Cardiac muscle cell (in vitro differentiated cells and primary cell): Measurements from ENCODE around the gene NUMB. TPM values are rescaled to one million over a fixed set of nuclear protein-coding genes. Genes with fewer than 3 reads are reported as not detected.

Experiments
- DNase-seq, 2 donors: peaks; one replicate each; pipeline versions ENCODE4 v3.0.0 to v3.0.0-alpha.2; 2010 to 2017; ENCODE audit warnings: low read depth in 1 of 2, low spot score in 1 of 2
- H3K27ac ChIP-seq: fragments of 200-600 bp; sonication (generic); 2 replicates; pipeline ENCODE4 v1.5.1; 2016
- H3K27me3 ChIP-seq: fragments of 200-600 bp; sonication (generic); 2 replicates; pipeline ENCODE4 v1.6.0; 2016; ENCODE audit warnings: control low read depth
- H3K36me3 ChIP-seq: fragments of 200-600 bp; sonication (generic); 2 replicates; pipeline ENCODE4 v1.5.1; 2016; ENCODE audit warnings: control low read depth
- H3K4me1 ChIP-seq: fragments of 200-600 bp; sonication (generic); 2 replicates; pipeline ENCODE4 v1.8.1; 2017; ENCODE audit warnings: low read depth, mild to moderate bottlenecking, mixed run types
- H3K4me3 ChIP-seq: fragments of 200-600 bp; sonication (generic); 2 replicates; pipeline ENCODE4 v1.5.1; 2016; ENCODE audit warnings: mild to moderate bottlenecking
- H3K9me3 ChIP-seq: fragments of 200-600 bp; sonication (generic); 2 replicates; pipeline ENCODE4 v1.5.1; 2017; ENCODE audit warnings: low read depth, mild to moderate bottlenecking, control low read depth
- polyA plus RNA-seq: library from polyadenylated mRNA; unstranded; fragments of >200 nt; fragmentation: Nextera tagmentation; extraction: Ambion mirVana; gene quantifications from 2 replicates; pipeline ENCODE4 v1.2.1, GENCODE V29; 2016
- total RNA-seq: library from RNA; depleted of rRNA; stranded (reverse); fragments of >200 nt; gene quantifications from 2 replicates; pipeline ENCODE4 v1.2.3, GENCODE V29; 2016
- TF ChIP-seq, protein P1 (sequence below): IDR thresholded peaks from 2 replicates; pipeline ENCODE4 v1.5.1; 2012; ENCODE audit warnings: low read depth, mild to moderate bottlenecking, low read length

NUMB gene
- total and polyA plus RNA-seq, 2 experiments from 2014 or later: 35.6 to 68.5 TPM

DNA sequence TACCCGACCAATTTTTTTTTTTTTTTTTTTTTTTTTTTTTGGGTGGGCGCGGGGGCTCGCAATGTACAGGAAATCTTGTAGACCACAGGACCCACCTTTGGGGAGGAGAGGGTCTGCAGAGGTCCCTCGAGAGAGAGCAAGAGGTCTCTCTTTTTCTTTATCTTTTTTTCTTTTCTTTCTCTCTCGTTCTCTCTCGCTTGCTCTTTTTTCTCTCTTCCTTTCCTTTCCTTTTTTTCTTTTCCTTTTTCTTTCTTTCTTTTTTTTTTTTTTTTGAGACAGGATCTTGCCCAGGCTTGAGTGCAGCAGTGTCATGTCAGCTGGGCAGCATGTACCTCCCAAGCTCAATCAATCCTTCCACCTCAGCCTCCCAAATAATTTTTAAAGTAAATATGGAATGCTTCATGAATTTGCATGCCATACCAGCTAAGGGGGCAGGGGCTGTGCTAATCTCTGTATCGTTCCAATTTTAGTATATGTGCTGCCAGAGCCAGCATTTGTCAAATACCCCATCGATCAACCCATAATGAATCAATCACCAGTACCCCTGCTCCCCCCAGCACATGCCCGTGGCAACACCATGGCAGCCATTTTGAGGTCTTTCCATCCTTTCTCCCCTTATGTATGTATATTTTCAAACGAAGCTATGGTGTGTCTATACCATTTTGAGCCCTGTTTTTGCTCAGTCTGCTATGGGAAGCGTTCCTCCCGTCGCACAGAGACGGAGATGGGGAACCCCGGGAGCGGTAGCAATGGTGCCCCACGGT, 211.8 kb downstream of the NUMB start:
- DNase-seq: no peak
- Histone ChIP-seq H3K4me3 (peak overlapping the region; percentile 26), H3K27ac (no peak overlapping the region), H3K9me3 (no peaks in the 10 kb centered on the region), H3K36me3 (no peaks in the 10 kb centered on the region), H3K4me1 (no peaks in the 10 kb centered on the region), H3K27me3 (peaks cover 47% of the 10 kb centered on the region)
- TF ChIP-seq, protein P1, sequence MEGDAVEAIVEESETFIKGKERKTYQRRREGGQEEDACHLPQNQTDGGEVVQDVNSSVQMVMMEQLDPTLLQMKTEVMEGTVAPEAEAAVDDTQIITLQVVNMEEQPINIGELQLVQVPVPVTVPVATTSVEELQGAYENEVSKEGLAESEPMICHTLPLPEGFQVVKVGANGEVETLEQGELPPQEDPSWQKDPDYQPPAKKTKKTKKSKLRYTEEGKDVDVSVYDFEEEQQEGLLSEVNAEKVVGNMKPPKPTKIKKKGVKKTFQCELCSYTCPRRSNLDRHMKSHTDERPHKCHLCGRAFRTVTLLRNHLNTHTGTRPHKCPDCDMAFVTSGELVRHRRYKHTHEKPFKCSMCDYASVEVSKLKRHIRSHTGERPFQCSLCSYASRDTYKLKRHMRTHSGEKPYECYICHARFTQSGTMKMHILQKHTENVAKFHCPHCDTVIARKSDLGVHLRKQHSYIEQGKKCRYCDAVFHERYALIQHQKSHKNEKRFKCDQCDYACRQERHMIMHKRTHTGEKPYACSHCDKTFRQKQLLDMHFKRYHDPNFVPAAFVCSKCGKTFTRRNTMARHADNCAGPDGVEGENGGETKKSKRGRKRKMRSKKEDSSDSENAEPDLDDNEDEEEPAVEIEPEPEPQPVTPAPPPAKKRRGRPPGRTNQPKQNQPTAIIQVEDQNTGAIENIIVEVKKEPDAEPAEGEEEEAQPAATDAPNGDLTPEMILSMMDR: no peak

DNA sequence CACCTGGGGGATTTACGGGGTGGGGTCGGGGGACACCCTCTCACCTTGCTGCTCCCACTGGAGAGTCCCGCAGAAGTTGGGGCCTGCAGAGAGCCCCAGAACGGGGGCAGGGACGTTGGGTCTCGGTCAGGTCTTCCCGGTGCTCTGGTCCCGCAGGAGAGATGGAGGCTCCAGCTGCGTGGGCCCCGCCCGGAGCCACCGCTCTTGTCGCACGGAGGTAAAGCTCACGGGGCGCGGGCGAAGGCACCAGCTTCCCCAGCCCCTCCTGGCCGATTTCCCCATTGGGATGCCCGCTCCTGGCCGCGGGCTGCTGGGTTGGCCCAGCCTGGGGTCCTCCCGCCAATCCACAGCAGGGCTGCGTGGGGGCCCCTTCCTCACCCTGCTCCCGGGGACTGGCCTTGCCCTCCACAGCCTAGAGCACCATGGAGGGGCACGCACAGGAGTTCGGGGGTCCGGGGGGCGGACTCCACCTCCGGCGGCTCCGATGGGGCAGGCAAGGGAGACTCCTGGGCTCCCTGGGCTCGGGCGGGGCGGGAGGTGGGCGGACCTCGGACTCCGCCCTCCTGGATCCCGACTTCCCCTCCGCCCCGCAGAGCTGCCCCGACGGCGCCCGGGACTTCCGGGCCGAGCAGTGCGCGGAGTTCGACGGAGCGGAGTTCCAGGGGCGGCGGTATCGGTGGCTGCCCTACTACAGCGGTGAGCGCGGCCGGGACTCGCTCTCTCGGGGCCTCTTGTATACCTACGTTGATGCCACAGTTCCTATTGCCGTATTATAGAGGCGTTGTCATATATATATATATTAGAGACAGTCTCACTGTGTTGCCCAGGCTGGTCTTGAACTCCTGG, 212.6 kb downstream of the NUMB start:
- DNase-seq: peak in 1 of 2 donors; percentile 65
- H3K36me3 ChIP-seq: no peaks in the 10 kb centered on the region
- TF ChIP-seq, protein P1: no peak
- no peaks in the 10 kb centered on the region for H3K4me1 ChIP-seq
- H3K4me3 ChIP-seq: peak overlapping the region; percentile 26
- H3K27ac ChIP-seq: no peak overlapping the region
- H3K9me3 ChIP-seq: no peaks in the 10 kb centered on the region
- H3K27me3 ChIP-seq: peaks cover 56% of the 10 kb centered on the region

DNA sequence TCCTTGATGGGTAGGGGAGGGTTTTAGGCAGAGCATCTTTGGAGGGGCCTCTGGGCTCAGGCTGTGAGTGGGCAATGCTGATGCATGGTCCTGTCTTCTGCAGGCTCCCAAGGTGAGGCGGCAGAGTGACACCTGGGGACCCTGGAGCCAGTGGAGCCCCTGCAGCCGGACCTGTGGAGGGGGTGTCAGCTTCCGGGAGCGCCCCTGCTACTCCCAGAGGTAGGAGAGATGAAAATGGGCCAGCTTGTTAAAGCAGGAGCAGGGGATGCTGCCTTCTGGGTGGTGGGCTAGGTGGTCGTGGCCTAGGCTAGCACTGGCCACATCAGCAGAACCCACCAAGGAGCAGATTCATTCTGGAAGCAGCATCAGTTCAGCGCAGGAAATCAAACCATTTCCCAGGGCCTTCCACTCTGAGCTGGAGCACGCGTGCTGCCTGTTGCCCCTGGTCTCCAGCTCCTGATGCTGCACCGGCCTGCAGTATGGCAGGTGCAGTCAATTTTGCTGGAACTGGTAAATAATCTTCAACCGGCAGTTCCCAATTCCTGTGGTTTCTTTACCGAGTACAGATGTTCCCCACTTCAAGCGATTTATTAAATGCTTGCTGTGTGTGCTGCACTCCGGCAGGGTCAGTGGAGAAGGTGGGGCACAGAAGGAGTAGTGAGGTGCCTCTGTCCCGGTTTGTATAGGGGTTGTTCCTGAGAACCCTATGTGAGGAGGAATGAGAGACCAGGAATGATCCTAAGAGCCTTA, 213.6 kb downstream of the NUMB start:
- DNase-seq: no peak
- no peaks in the 10 kb centered on the region for H3K9me3 ChIP-seq
- no peaks in the 10 kb centered on the region for H3K36me3 ChIP-seq
- no peak overlapping the region for H3K27ac ChIP-seq
- TF ChIP-seq, protein P1: no peak
- peaks cover 66% of the 10 kb centered on the region for H3K27me3 ChIP-seq
- no peak overlapping the region for H3K4me3 ChIP-seq
- no peaks in the 10 kb centered on the region for H3K4me1 ChIP-seq

DNA sequence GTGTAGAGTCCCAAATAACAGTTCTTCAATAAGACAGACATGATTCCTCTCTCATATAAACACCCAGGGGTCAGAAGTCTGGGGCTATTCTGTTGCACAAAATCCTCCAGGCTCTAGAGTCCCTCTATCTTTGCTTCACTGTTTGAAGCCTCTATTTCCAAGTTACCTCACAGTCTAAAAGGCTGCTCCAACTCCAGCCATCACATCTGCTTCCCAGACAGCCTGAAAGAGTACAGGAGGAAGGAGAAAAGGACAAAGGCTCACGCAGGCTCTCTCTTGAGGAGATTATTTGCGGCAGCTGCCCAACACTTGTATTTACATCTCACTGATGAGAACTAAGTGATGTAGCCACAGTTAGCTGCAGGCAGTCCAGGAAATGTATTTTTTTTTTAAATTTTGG, 214.6 kb downstream of the NUMB start:
- no peaks in the 10 kb centered on the region for H3K36me3 ChIP-seq
- peaks cover 76% of the 10 kb centered on the region for H3K27me3 ChIP-seq
- no peaks in the 10 kb centered on the region for H3K4me1 ChIP-seq
- no peaks in the 10 kb centered on the region for H3K9me3 ChIP-seq
- H3K4me3 ChIP-seq: no peak overlapping the region
- H3K27ac ChIP-seq: no peak overlapping the region
- no peak for DNase-seq
- TF ChIP-seq, protein P1: no peak

DNA sequence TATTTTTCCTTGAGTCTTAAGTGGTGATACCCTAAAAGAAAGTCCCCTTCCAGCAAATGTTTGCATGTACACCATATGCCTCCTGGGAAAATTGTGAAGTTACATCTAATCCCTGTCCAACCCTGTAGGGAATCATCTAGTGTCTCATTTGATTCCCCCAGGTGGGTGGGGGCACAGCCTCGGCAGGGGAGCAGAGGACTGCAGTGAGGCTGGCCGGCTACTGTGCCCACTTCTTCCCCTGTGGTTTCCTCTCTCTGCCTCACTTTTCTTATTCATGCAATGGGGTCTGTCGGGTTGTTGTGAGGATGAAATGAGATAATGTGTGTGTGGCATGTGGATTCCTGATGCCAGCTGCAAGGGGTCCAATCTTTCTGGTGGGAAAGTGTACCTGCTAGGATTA, 215.0 kb downstream of the NUMB start:
- Histone ChIP-seq H3K27ac (no peak overlapping the region), H3K4me1 (no peaks in the 10 kb centered on the region), H3K4me3 (no peak overlapping the region), H3K36me3 (no peaks in the 10 kb centered on the region), H3K27me3 (peaks cover 80% of the 10 kb centered on the region), H3K9me3 (no peaks in the 10 kb centered on the region)
- TF ChIP-seq, protein P1: no peak
- DNase-seq: no peak
